ENCODE results near the gene PBX1.
"Not testable (repeated sequence)": the region's sequence is repeated elsewhere in the genome, so short reads cannot be mapped to it uniquely, and the experiment has no call there.

The PBX1 gene

GRCh38 chr1:164592634-164593033, 33.6 kb downstream of the PBX1 start:
- no peak for DNase-seq

- DNase-seq: no peak
Observed at GRCh38 chr1:164595212-164595611, 36.2 kb downstream of the PBX1 start.

- DNase-seq: no peak
Observed at GRCh38 chr1:164596172-164596571, 37.2 kb downstream of the PBX1 start.

- DNase-seq: peak; percentile 58
Observed at GRCh38 chr1:164598719-164599118, 39.7 kb downstream of the PBX1 start.

GRCh38 chr1:164599272-164599671, 40.3 kb downstream of the PBX1 start:
- DNase-seq: no peak

- no peak for DNase-seq
Observed at GRCh38 chr1:164601399-164602100, 42.6 kb downstream of the PBX1 start.

GRCh38 chr1:164602101-164602422, 43.1 kb downstream of the PBX1 start:
- peak; percentile 44 for DNase-seq

GRCh38 chr1:164602480-164603093, 43.6 kb downstream of the PBX1 start:
- no peak for DNase-seq

GRCh38 chr1:164603805-164604204, 44.8 kb downstream of the PBX1 start:
- not testable (repeated sequence) for DNase-seq

GRCh38 chr1:164604541-164604940, 45.6 kb downstream of the PBX1 start:
- DNase-seq: no peak

- DNase-seq: peak; percentile 19
Observed at GRCh38 chr1:164605254-164606091, 46.5 kb downstream of the PBX1 start.

GRCh38 chr1:164607351-164607750, 48.4 kb downstream of the PBX1 start:
- no peak for DNase-seq

- DNase-seq: no peak
Observed at GRCh38 chr1:164608651-164609057, 49.7 kb downstream of the PBX1 start.

- DNase-seq: no peak
Observed at GRCh38 chr1:164609089-164609488, 50.1 kb downstream of the PBX1 start.

- DNase-seq: no peak
Observed at GRCh38 chr1:164610538-164611222, 51.7 kb downstream of the PBX1 start.

- peak; percentile 95 for DNase-seq
Observed at GRCh38 chr1:164611754-164612642, 53.0 kb downstream of the PBX1 start.

GRCh38 chr1:164613176-164613575, 54.2 kb downstream of the PBX1 start:
- DNase-seq: no peak

GRCh38 chr1:164614316-164614715, 55.3 kb downstream of the PBX1 start:
- no peak for DNase-seq

GRCh38 chr1:164617377-164618201, 58.6 kb downstream of the PBX1 start:
- no peak for DNase-seq

GRCh38 chr1:164618202-164618564, 59.2 kb downstream of the PBX1 start:
- no peak for DNase-seq

GRCh38 chr1:164619006-164619784, 60.2 kb downstream of the PBX1 start:
- peak; percentile 16 for DNase-seq
